H4 (cell line): ENCODE data around the gene POU2F3. TPM values are rescaled to one million over a fixed set of nuclear protein-coding genes. Genes with fewer than 3 reads are reported as not detected.

Source experiments
- DNase-seq: peaks from one replicate; pipeline ENCODE4 v3.0.0-alpha.2; 2015; ENCODE audit warnings: low spot score
- total RNA-seq: library from RNA; depleted of rRNA; stranded (reverse); fragments of >200 nt; shearing (Covaris generic); gene quantifications from 2 replicates; pipeline ENCODE4 v1.2.3, GENCODE V29; 2014

POU2F3 gene
- total RNA-seq, 1 experiment from 2014 or later, result 0.10 TPM

DNA sequence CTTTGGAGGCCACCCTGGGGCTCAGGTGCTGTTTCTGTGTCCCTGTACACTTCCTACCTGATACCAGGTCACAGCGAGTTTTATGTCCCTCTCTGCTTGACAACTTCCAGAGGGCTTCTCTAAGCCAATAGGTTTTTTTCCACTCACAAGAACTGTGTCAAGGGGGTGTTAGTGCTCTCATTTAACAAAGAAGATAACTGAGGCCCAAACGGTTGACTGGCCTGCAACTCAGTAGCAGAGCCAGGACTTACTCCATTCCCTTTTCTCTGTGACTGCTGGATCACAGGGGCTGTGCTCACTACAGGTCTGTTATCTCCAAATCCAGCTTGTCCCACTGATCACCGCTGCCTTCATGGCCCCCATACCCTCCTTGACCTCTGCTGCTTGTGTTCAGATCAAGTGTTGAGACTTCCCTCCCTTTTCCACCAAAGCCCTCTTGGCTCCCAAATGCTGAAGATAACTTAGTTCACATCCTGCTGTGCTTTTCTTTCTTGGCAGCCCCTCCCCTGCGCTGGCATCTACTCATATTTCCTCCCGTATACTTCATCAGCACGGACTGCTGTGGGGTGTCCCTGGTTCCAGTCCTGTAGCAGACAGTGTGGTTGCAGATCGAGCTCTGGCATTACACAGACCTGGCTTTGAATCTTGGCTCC is 41.3 kb downstream of the POU2F3 start:
- no peak for DNase-seq

GRCh38 chr11:120283124-120283523 is 43.2 kb downstream of the POU2F3 start:
- no peak for DNase-seq

DNA sequence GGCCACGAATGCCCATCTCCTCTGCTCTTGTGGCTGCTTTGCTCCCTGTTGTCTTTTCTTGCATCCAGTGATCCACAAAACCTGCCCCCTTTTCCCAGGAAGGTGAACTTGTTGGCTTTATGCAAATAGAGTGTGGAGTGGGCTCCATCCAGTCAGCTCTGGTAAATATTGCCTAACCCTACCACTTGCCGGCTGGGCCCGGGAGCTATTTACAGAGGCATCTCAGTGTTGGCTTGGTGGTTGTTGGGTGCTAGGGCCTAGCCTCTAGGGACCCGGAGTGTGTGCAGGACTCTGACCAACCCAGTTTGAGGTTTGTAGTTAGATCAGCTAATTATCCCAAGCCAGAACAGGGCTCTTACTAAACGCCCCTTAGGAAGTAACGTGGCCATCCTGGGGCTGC is 44.3 kb downstream of the POU2F3 start:
- no peak for DNase-seq

GRCh38 chr11:120285256-120285655 is 45.3 kb downstream of the POU2F3 start:
- no peak for DNase-seq

GRCh38 chr11:120288021-120288420 is 48.1 kb downstream of the POU2F3 start:
- DNase-seq, result no peak

DNA sequence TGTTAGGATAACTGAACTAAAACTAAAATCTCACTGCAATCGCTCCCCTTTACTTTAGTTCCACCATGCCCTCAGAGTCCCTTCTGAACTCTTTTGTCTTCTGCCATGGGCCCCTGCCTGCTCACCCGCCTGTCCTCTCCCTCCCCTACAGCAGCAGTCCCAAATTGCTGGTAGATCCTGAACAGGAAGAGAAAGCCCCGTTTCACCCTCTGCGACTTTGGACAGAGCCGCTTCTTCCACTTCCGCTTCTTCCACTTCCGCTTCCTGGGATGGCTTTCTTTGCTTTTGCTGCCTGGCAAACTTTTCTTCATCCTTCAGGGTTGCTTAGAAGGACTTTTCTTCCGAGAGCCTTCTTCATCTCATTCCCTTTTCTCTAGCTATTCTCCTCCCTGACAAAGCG is 49.5 kb downstream of the POU2F3 start:
- DNase-seq, result no peak

GRCh38 chr11:120290956-120291355 is 51.0 kb downstream of the POU2F3 start:
- DNase-seq, result no peak

- DNase-seq, result no peak
These were observed 53.3 kb downstream of the POU2F3 start for GRCh38 chr11:120293038-120293800.

DNA sequence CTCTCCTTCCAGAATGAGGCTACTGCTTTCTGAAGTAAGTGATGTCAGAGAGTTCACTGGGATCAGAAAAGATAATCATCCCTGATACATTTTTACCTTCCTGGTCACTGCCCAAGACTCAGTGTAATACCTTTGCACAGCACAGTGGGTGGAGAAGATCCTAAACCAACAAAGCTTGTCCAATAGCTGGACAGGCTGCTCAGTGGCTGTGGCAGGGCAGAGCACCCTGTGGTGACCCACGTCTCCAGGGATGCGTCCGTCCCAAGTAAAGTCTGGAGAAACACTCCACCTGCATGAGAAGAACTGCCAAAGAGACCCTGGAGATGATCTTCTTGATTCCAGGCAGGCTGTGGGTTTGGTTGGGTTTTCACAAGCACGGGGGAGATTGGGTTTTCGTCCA is 54.2 kb downstream of the POU2F3 start:
- DNase-seq, result no peak

- no peak for DNase-seq
These were observed 55.2 kb downstream of the POU2F3 start for GRCh38 chr11:120295099-120295498.

- DNase-seq, result no peak
These were observed 56.6 kb downstream of the POU2F3 start for GRCh38 chr11:120296554-120296953.

DNA sequence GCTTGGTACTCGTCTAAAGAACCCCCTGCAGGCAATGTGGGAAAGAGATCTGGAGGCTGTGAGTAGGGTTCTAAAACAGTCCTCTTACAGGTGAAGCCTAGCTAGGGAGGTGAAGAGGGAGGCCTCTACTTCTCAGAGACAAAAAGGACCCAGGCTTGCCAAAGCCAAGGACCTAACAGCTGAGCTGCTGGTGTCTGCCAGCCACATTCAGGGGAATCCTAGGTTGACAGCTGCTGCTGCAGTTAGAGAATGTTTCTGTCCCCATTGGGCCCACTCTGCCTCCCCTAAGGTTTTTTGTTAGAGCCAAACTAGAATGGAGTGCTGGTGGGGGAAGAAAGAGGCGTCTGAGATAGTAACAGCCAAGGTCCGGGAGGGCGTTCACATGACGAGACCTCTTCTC is 58.5 kb downstream of the POU2F3 start:
- no peak for DNase-seq

- no peak for DNase-seq
These were observed 62.3 kb downstream of the POU2F3 start for GRCh38 chr11:120302001-120302805.

- peak; percentile 78 for DNase-seq
These were observed 63.2 kb downstream of the POU2F3 start for GRCh38 chr11:120303004-120303637.

DNA sequence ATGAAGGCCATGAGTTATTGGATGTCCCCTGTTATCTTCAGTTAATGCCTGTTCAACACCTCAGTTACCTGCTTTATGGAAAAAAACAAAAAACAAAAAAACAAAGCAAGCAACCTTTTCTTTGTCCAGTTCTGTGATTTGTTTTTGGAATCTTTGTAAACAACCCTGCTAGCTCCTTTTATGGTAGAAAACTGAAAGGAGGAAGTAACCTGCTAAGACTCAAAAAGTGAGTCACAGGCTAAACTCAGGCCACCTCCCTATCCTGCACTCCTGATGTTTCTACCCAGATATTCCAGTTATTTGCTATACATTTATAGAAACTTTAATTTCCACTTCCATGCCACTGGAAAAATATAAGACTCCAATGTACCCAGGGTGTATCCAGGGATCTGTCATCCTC is 64.6 kb downstream of the POU2F3 start:
- DNase-seq, result peak; percentile 46

DNA sequence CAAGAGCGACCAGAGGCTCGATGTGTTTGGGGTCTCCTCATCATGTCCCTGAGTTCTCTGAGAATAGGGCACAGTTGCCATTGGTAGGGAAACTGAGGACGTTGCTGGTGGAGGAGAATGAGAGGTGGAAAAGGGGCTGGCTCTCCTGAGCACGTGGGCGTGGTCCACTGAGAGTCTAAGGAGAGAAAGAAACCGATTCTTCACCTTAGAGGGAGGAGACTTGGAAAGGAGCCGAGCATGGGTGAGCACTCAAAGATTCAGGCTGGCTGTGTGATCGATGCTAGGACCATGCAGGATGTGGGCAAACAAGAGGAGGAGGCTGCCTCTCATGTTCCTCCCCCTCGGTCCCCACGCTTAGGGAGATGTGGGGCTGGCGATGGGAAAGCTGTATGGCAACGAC is 65.3 kb downstream of the POU2F3 start:
- no peak for DNase-seq

DNA sequence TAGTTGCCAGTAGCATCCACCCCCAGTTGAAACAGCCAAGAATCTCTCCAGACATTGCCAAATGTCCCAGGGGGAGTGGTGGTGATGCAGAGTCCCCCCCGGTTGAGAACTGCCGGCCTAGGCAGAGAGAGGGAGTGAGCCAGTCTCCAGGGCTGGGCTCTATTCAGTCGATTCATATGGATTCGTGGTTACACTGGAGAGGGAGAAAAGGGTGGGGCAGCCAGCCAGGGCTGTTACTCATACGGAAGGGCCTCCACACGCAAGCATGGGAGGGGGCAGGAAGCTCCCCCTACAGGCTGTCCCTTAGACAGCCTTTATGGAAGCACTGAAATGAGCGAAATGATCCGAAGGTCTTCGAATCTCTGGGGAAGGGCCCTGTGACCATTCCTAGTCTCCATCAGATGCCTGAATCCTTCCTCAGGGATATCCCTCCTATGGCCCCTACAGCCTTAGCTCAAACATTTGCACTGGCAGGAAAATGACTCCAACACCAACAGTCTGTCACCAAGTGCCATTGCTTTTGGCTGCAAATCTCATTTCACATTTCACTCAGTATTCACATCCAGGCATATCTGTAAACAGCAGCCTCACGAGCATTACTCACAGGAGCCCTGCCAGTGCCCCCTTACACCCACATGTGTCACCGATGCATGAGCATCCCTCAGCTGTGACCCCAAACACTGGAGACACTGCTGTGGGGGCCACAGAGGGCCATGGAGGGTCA is 66.7 kb downstream of the POU2F3 start:
- peak; percentile 82 for DNase-seq

GRCh38 chr11:120307476-120307875 is 67.5 kb downstream of the POU2F3 start:
- no peak for DNase-seq

- no peak for DNase-seq
These were observed 68.1 kb downstream of the POU2F3 start for GRCh38 chr11:120308081-120308480.

- no peak for DNase-seq
These were observed 70.9 kb downstream of the POU2F3 start for GRCh38 chr11:120310870-120311269.

DNA sequence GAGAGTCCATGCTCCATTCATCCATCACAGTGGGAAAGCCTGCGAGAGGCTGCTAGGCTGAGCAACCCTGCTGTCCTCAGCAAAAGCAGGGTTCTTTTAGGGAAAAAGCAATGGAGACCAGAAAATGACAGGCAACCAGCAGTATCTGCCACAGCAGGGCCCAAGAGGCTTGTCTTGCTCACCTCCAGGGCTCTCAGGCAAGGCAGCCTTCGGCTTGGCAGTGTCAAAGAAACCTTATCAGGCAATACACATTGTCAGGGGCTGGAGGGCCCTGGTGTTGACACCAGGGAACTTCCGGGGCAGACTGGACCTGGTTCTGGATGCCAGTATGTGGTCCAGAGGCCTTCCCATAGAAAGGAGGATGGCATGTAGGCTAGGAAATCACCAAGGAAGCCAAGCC is 74.9 kb downstream of the POU2F3 start:
- no peak for DNase-seq
